GM12892 (cell line): Measurements from ENCODE around the gene PGLYRP4.

Source experiments
- POLR2A ChIP-seq: IDR thresholded peaks from 2 replicates; pipeline ENCODE4 v1.6.1; 2011; ENCODE audit warnings: low read depth, low read length, control low read depth
- POLR2AphosphoS5 ChIP-seq: IDR thresholded peaks from 2 replicates; pipeline ENCODE4 v1.6.1; 2011; ENCODE audit warnings: low read depth, low read length, control low read depth

- TF ChIP-seq POLR2A (peak; percentile 24; the same call in 1 of the 2 replicates), POLR2AphosphoS5 (no peak)
These were observed 3.2 kb downstream of the PGLYRP4 start for GRCh38 chr1:153345187-153346076.
